GM13976 (cell line): ENCODE measurements around the gene HBM.

Source experiments
- DNase-seq: peaks from one replicate; pipeline ENCODE4 v3.0.0; 2012; ENCODE audit warnings: low spot score
- CTCF ChIP-seq: IDR thresholded peaks from 2 replicates; pipeline ENCODE4 v1.5.1; 2012; ENCODE audit warnings: borderline replicate concordance, mild to moderate bottlenecking; ENCODE audit not compliant: insufficient read depth; ENCODE audit errors: extremely low read depth, missing control alignments, control extremely low read depth
- in situ Hi-C: fragments of 300-500 bp; cut with MboI; formaldehyde crosslinking; loops from one replicate; pipeline ENCODE4 v1.12.0; 2022; ENCODE audit warnings: low sequenced_read_pairs, mixed read lengths, inconsistent platforms; ENCODE audit not compliant: unreplicated experiment

Gene HBM

GRCh38 chr16:180101-180675 is 14.4 kb downstream of the HBM start, which contains the start of gene HBQ1:
TSS of gene HBQ1 (plus strand) at chr16:180459. CDS start at chr16:180487, 28 bp downstream.
- peak; percentile 51 for TF ChIP-seq CTCF
- peak; percentile 64 for DNase-seq
- in situ Hi-C loops: loop anchor here (5.0 kb wide), 1 partner anchor 63 kb away; no protein-coding TSS in a partner anchor

- peak; percentile 95 for DNase-seq
- in situ Hi-C loops: loop anchor here (5.0 kb wide), 1 partner anchor 64 kb away; no protein-coding TSS in a partner anchor
- TF ChIP-seq CTCF: peak; percentile 17
Observed at GRCh38 chr16:180681-181564, 15.1 kb downstream of the HBM start.

- no peak for DNase-seq
- peak; percentile 90 for TF ChIP-seq CTCF
- in situ Hi-C loops: loop anchor here (5.0 kb wide), 1 partner anchor 64 kb away; no protein-coding TSS in a partner anchor
Observed at GRCh38 chr16:181565-182021, 15.8 kb downstream of the HBM start.

- DNase-seq: no peak
- TF ChIP-seq CTCF: no peak
- in situ Hi-C loops: loop anchor here (5.0 kb wide), 1 partner anchor 66 kb away; no protein-coding TSS in a partner anchor
Observed at GRCh38 chr16:183005-183404, 17.2 kb downstream of the HBM start.

- in situ Hi-C loops: no loop called here
- DNase-seq: no peak
- no peak for TF ChIP-seq CTCF
Observed at GRCh38 chr16:185213-185612, 19.4 kb downstream of the HBM start.

- no peak for DNase-seq
- in situ Hi-C loops: no loop called here
- no peak for TF ChIP-seq CTCF
Observed at GRCh38 chr16:185691-186090, 19.9 kb downstream of the HBM start.
